Activated T-cell treated with anti-CD3 and anti-CD28 coated beads for 1 hour (primary cell): ENCODE measurements around the gene TAS2R10.
"Not testable (repeated sequence)": the region's sequence is repeated elsewhere in the genome, so short reads cannot be mapped to it uniquely, and the experiment has no call there.

Source experiments
- DNase-seq: peaks from one replicate; pipeline ENCODE4 v3.0.0-alpha.2; 2020; ENCODE audit warnings: low read depth

TAS2R10 gene, protein sequence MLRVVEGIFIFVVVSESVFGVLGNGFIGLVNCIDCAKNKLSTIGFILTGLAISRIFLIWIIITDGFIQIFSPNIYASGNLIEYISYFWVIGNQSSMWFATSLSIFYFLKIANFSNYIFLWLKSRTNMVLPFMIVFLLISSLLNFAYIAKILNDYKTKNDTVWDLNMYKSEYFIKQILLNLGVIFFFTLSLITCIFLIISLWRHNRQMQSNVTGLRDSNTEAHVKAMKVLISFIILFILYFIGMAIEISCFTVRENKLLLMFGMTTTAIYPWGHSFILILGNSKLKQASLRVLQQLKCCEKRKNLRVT

DNA sequence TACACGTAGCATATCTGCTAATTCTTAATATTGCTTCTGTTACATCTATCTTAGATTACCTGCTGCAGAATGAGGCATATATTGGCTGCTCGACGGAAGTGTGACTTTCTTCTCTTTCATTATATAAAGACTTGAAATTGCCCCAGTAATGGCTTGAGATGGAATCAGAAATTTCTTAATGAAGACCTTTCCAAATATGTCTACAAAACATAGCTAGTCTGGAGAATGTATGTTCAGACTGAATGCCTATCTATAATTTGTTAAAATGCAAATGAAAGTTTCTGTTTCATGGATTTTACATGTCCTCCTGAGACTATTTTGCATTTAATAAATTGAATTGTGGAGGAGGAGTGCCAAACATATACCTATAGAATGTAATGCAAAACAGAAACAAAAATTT lies at the start of gene TAS2R10:
TSS of gene TAS2R10 (minus strand) at position 101 of the 400 bp plus-strand sequence. CDS start at position 12, 89 bp downstream.
- DNase-seq, result no peak

DNA sequence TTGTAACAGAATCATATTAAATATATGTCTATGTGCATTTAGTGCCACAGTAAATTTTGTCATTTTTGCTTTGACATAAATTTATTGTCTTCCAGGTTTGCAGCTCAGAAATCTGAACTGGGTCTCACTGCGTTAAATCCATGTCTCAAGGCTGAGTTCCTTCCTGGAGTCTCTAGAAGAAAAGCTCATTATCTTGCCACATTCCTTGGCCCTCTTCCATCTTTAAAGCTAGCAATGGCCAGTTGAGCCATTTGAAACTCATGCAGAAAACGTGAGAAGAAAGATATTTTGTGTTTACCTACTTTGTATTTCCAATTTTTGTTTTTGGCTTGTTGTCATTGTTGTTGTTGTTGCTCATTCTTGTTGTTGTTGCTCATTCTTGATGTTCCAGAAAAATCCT lies 47.2 kb upstream of the TAS2R10 start:
- no peak for DNase-seq

DNA sequence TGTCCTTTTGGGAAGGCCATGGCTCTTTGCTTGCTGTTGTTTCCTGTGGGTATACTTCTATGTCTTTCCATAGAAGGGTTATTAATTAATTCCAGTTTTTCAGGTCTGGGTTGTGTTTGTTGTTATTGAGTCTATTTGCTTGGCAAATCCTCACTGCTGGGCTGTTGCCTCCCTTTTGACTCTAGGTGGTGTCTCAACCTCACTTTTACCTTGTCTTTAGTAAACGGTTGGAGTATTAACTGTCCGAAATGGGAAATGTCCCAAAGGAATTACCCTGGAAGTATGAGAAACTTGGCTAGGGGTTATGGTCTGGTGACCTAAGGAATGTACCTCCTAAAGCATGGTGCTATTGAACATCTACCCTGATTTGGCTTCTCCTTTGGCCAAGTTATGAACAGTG lies 41.2 kb upstream of the TAS2R10 start:
- DNase-seq, result no peak

DNA sequence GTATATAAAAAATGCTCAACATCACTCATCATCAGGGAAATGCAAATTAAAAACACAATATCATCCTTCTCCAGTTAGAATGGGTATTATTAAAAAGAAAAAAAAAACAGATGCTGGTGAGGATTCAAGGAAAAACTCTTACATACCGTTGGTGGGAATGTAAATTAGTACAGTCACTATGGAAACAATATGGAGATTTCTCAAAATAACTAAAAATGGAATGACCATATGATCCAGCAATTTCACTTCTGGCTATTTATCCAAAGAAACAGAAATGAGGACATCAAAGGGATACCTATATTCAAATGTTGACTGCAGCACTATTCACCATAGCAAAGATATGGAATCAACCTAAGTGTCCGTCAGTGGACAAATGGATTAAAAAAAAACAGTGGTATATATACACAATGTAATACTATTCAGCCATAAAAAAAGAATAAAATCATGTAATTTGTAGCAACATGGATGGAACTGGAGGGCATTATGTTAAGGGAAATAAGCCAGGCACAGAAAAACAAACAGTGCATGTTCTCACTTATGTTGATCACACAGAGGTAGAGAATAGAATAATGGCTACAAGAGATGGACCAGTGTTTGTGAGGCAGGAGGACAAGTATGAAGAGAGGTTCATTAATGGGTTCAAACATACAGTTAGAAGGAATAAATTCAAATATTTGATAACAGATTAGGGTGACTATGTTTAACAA lies 37.5 kb upstream of the TAS2R10 start:
- no peak for DNase-seq

DNA sequence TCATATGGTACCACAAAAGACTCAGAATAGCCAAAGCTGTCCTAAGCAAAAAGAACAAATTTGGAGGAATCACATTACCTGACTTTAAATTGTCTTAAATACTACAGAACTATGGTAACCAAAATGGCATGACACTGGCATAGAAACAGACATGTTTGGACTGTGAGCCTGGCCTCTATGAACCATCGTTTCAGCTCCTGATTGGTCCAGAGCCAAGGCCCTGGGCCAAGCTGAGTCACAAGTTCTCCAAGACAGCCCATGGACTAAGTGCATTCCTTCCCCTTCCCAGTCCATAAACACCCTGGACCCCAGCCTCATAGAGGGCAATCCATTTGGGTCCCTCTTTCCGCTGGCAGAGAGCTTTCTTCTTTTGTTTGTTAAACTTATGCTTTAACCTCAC lies 35.2 kb upstream of the TAS2R10 start:
- no peak for DNase-seq

DNA sequence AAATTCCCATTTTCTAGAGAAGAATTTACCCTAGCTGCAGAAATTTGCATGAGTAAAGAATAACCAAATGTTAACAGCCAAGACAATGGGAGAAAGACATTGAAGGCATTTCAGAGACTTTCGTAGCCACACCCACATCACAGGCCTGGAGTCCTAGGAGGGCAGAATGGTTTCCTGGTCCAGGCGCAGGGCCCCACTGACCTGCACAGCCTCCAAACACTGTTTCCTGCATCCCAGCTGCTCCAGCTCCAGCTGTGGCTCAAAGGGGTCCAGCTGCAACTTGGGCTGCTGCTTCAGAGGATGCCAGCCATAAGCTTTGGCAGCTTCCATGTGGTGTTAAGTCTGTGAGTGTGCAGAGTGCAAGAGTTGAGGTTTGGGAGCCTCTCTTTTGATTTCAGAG lies 29.6 kb upstream of the TAS2R10 start:
- no peak for DNase-seq

DNA sequence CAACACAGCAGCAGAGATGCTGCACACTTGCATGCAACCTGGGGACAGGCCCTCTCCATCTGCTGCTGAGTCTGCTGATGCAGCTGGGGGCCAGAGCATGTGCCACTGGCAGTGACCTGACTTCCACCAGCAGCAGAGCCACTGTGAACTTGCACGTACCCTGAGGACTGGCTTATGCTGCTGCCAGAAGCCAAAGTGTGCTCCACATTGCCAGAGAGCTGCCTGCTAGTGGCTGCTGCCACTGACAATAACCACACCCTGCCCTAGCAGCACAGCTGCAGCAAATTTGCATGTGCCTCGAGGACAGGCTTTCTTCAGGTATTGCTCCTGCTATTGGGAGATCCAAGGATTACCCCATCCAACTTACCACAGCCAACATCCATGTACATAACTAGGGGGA lies 27.6 kb upstream of the TAS2R10 start:
- DNase-seq, result no peak

DNA sequence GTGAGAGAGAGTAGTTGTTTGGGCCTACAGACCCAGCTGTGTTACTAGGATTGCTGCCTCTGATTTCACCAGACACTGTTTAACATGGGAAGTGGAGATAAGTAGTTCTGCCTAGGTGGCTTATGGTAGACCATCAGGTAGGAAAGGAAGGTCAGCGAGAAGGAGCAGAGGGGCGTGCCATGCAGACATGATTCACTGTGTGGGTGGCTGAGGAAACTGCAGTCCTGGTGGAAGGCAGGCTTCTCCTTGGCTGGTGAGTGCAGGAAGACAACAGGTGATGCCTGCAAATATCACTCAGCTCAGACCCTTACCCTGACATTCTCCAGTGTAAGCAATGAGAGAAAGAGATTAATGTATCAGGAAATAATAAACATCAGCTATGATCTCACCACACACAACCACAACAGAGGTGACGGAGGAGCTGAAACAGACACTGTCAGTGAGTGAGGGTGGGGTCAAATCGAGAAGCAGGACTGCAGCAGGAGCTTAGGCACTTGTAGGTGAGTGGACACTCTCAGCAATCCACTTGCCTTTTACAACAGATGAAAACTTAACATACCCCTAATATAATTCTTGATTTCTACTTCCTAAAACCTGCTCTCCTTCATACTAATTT lies 25.2 kb upstream of the TAS2R10 start:
- no peak for DNase-seq

DNA sequence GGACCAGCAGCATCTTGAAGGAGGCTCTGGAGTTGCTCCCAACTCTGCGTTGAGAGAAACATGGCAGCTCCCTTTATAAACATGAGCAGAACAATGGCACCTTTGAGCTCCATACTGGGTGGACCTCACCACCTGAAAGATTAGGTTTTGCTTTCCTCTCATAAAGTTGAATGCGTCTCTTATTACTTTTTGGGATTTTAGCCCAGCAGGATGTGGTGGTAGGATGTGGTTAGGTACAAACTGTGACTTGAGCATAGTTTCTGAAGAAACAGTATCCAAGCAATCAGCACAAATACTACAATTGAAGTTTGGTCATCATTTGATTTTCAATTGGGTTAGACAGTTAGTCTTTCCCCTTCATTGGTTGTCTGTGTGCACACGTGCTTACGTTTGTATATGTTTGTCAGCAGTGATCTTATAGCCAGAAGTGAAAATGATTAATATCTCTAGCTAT lies 23.3 kb upstream of the TAS2R10 start, which contains the start of gene PRR4:
TSS of gene PRR4 (minus strand) at position 51 of the 454 bp plus-strand sequence. CDS start at position 13, 38 bp downstream.
- DNase-seq, result no peak

DNA sequence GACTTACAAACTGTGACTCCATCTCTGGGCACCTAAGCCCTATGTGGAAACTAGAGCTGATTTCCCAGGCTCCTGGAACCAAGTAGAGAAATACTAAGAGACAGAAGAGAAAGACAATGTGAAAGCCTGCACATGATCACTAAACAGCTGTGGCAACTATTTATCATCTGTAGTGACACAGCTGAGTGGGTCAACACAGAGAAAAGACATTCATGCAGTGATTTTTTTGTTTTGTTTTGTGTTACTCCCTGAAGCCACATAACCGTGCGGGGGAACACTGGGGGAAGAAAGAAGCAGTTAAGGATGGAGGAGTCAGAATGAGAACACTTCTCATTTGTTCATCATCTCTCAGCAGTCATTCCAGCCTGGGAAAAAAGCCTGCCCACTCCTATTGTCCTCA lies 21.6 kb upstream of the TAS2R10 start:
- DNase-seq, result no peak

DNA sequence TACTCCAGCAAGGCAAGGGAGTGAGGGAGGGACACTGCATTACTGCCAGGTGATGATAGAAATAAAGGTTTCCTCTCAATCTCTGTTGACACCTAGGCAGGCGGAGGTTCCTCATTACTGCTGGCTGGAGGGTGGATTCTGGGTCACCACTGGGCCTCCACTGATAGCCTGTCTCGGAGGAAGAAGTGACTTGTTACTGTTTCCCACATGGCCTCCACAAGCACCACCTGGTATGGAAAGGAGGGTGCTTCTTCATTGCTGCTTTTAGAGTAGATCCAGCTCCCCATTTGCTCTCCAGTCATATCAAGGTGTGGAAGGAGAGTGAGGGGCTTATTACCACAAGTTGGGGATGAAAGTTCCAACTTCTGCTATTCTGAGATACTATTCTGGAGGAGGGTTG lies 16.7 kb upstream of the TAS2R10 start:
- DNase-seq, result no peak

DNA sequence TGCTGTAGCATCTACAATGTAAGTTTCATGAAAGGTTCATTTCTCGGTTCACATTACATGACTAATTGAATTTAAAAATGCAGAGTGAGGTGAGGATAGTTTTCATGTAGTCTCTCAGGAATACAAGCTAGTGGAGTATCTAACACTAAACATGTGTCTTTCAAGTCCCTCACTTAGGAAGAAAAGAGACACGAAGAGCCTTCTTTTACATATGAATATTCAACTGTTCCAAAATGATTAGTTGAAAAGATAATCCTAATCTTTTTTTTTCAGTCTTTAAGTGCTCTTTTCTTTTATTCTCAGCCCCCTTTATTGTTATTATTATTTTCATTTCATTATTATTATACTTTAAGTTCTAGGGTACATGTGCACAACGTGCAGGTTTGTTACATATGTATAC lies 12.3 kb upstream of the TAS2R10 start:
- no peak for DNase-seq

DNA sequence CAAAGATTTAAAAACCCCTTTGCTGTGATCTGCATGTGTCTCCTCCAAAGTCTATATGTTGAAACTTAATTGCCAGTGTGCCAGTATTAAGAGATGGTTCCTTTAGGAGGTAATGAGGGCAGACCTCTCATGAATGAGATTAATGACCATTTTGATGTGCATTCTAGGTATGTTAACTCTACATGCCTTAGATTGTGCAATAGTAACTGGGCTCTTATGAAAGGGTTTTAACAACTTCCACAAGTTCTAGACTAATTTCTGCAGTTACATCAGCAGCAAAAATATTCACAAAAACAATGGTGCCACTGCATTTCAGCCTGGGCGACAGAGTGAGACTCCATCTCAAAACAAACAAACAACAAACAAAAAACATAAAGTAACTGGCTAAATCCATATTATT lies 3.8 kb upstream of the TAS2R10 start:
- no peak for DNase-seq

DNA sequence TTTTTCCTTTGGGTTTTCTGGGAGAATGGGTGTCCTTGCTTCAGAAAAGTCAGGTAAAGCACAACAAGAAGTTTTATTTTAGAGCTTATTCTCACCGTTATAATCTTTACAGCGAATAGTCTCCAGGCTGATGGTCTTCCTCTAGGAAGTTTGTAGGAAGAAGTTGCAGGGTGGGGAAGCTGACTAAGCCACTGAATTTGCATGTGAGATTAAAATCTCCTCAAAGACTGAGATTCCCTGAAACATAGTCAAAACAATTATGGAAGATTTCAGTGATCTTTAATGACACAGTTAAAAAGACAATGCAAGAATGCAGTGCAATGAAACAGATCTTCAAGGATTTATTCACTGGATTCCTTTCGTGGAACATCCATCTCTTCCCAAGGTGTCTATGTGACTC lies 1.2 kb downstream of the TAS2R10 start:
- DNase-seq, result no peak

DNA sequence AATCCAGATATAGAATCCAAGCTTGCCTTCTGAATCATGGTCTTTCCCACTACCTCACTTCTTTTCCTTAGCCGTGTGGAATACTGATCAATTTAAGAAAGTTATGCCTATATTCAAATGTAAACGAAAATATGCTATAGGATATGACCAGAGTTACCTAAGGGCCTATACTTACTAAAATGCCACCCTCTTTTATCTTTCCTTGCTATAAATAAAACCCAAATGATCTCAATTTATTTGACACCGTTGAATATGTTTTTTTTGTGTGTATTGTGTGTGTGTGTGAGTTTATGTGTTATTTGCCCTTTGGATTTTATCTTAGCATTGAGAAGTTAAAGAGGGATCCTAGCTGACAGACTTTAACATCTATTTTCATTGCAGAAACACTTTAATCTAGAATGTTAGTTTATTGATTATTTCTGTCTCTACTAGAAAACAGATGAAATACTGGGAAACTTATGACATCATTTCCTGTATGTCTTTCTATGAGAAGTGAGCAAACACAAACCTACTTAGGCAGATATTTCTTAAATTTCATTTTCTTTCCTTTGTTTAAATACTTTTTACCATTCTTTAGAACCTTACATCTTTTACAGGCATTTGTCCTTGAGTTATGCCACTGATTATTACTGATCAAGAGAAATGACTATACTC lies 14.1 kb downstream of the TAS2R10 start:
- DNase-seq, result no peak

DNA sequence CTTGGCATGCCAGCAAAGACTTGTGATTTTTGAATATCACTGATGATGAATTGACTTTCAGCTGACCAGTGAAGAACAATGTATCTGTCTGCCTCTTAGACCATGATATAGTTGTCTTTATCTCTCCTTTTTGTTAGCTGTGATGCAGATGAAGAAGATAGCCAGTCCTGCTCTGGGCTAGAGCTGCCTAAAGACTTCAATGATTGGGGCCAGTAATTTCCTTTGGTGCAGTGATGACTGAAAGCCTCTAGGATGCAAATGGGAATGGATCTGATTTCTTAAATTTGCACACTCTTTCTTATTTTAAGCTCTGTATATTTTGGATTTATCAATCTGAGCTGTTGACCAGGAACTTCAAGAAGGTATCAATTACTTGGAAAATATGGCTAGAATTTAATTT lies 16.1 kb downstream of the TAS2R10 start, which contains the start of gene TAS2R9:
TSS of gene TAS2R9 (minus strand) at position 101 of the 400 bp plus-strand sequence. CDS start at position 8, 93 bp downstream.
- DNase-seq, result no peak

DNA sequence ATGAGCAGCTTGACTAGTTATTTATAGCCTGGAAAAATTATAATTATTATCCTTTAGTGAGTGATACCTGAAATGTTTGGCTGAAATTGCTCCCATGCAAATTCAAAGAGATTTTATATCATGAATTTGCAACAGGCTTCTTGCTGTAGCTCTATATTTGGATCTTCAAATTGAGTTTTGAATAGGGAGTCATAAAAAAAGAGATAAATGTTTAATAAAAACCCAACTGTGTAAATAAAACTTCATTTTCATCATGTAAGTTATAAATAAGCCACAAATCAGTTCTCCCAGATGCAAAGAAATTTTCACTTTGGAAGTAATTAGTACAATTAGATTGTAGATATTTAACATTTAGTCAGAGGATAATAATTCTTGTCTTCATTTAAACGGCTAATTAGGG lies 19.0 kb downstream of the TAS2R10 start, which contains the start of gene TAS2R8:
TSS of gene TAS2R8 (minus strand) at position 101 of the 400 bp plus-strand sequence. CDS start 306 bp downstream, outside the sequence.
- no peak for DNase-seq

DNA sequence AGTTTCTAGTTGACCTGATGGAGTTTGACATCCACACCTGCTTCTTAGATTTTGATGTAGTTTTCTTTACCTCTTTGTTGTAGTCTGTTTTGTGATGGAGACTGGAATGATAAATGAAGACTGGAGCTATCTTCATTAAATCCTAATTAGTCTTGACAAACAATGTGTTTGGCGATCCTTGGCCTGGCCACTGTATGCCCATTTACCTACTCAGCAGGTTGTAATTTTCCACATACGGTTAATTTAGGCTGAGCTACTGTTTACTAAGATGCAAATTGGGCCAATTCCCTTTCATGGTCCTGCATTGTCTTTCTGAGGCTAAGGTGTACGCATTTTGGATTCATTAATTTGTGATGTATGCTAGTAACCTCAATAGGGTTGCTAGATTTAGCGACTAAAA lies 23.6 kb downstream of the TAS2R10 start, which contains the start of gene TAS2R7:
TSS of gene TAS2R7 (minus strand) at position 41 of the 400 bp plus-strand sequence. CDS start 57 bp downstream, outside the sequence.
- no peak for DNase-seq

DNA sequence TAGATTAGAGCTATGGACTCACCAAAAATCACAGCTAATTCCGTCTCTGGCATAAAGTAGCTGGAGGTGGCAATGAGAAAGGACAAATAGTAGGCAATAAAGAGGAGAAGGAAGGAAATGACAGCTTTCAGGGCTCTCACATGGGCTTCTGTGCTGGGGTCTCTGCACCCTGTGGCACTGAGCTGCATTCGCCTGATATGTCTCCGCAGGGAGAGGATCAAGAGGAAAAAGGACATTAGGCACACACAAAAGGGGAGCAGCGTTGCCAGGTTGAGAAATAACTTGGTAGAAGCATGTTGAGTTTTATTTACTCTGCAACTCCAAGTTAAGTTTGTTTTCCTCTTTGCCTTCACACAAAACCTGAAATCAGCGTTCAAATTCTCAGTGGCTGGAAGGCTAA lies 24.4 kb downstream of the TAS2R10 start:
- no peak for DNase-seq

DNA sequence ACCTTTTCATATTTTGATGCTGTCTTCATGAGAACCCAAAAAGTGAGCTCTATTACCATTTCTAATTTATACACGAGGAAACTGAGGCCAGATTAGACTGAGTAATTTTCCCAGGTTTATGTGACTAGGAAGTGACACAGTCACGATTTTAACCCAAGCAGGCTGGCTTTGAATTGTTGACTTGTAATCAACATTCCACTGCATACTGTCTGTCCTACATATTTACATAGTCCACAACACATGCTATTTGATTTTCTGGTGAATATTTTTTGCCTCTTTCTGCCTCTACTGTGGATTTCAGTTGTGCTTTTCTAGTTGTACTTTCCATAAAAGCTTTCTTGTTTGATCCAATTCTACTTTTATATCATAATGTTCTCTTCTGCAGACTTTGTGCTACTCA lies 31.9 kb downstream of the TAS2R10 start:
- no peak for DNase-seq

DNA sequence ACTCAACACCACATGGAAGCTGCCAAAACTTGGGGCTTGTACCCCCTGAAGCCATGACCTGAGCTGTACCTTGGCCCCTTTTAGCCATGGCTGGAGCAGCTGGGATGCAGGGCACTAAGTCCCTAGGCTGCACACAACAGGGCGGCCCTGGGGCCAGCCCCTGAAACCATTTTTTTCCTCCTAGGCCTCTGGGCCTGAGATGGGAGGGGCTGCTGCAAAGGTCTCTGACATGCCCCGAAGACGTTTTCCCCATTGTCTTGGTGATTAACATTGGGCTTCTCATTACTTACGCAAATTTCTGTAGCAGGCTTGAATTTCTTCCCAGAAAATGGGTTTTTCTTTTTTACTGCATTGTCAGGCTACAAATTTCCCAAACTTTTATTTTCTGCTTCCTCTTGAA lies 34.4 kb downstream of the TAS2R10 start:
- not testable (repeated sequence) for DNase-seq

DNA sequence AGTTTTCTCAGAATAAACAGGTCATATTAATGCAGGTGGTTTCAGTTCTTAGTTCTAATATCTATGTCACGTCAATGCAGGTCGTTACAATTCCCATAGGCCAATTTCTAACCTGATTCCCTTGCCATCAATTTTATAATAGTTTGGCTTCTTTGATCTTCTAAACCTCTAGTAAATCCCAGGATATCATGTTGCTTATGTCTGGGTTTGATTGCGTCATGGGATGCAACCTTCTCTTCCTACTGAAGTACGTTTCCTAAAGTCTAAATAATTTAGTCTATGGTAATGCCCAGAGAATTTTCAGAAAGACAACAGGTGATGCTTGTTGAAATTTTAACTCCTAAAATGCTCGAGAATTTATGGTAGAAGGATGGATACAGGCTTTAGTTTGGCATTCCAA lies 42.9 kb downstream of the TAS2R10 start:
- no peak for DNase-seq
